ENCODE measurements around the gene CDK14.

Gene CDK14

GRCh38 chr7:91228327-91228726 lies 632.2 kb downstream of the CDK14 start:
- H3K9me3 Mint-ChIP-seq = no peaks in the 10 kb centered on the region
- H3K27me3 Mint-ChIP-seq = peaks cover 13% of the 10 kb centered on the region
- intact Hi-C loops (cut with micrococcal nuclease) = no loop called here
- H3K27ac Mint-ChIP-seq = no peak overlapping the region
- H3K4me1 Mint-ChIP-seq (ENCODE audit: low read depth) = no peaks in the 10 kb centered on the region
- no peak overlapping the region for H3K4me3 Mint-ChIP-seq
- no peaks in the 10 kb centered on the region for H3K36me3 Mint-ChIP-seq (ENCODE audit: low read depth)

GRCh38 chr7:91228927-91229558 lies 632.9 kb downstream of the CDK14 start:
- no peaks in the 10 kb centered on the region for H3K36me3 Mint-ChIP-seq (ENCODE audit: low read depth)
- peaks cover 13% of the 10 kb centered on the region for H3K27me3 Mint-ChIP-seq
- no peaks in the 10 kb centered on the region for H3K4me1 Mint-ChIP-seq (ENCODE audit: low read depth)
- H3K9me3 Mint-ChIP-seq = no peaks in the 10 kb centered on the region
- intact Hi-C loops (cut with micrococcal nuclease) = no loop called here
- no peak overlapping the region for H3K4me3 Mint-ChIP-seq
- H3K27ac Mint-ChIP-seq = no peak overlapping the region

- Mint-ChIP-seq H3K9me3 (no peaks in the 10 kb centered on the region), H3K27ac (no peak overlapping the region), H3K4me1 (ENCODE audit: low read depth) (no peaks in the 10 kb centered on the region), H3K4me3 (no peak overlapping the region), H3K27me3 (peaks cover 13% of the 10 kb centered on the region), H3K36me3 (ENCODE audit: low read depth) (no peaks in the 10 kb centered on the region)
- intact Hi-C loops (cut with micrococcal nuclease) = no loop called here
Measured at GRCh38 chr7:91230100-91230499, 634.0 kb downstream of the CDK14 start.

GRCh38 chr7:91230503-91230902 lies 634.4 kb downstream of the CDK14 start:
- H3K27ac Mint-ChIP-seq = no peak overlapping the region
- H3K9me3 Mint-ChIP-seq = no peaks in the 10 kb centered on the region
- intact Hi-C loops (cut with micrococcal nuclease) = no loop called here
- no peaks in the 10 kb centered on the region for H3K36me3 Mint-ChIP-seq (ENCODE audit: low read depth)
- H3K4me3 Mint-ChIP-seq = no peak overlapping the region
- no peaks in the 10 kb centered on the region for H3K4me1 Mint-ChIP-seq (ENCODE audit: low read depth)
- peaks cover 13% of the 10 kb centered on the region for H3K27me3 Mint-ChIP-seq

- Mint-ChIP-seq H3K27me3 (peaks cover 14% of the 10 kb centered on the region), H3K36me3 (ENCODE audit: low read depth) (no peaks in the 10 kb centered on the region), H3K4me1 (ENCODE audit: low read depth) (no peaks in the 10 kb centered on the region), H3K27ac (no peak overlapping the region), H3K9me3 (no peaks in the 10 kb centered on the region), H3K4me3 (no peak overlapping the region)
- intact Hi-C loops (cut with micrococcal nuclease) = no loop called here
Measured at GRCh38 chr7:91233212-91233611, 637.1 kb downstream of the CDK14 start.

- no peak overlapping the region for H3K27ac Mint-ChIP-seq
- H3K4me3 Mint-ChIP-seq = no peak overlapping the region
- H3K4me1 Mint-ChIP-seq (ENCODE audit: low read depth) = peaks cover 15% of the 10 kb centered on the region
- H3K36me3 Mint-ChIP-seq (ENCODE audit: low read depth) = no peaks in the 10 kb centered on the region
- intact Hi-C loops (cut with micrococcal nuclease) = no loop called here
- no peaks in the 10 kb centered on the region for H3K9me3 Mint-ChIP-seq
- peaks cover 12% of the 10 kb centered on the region for H3K27me3 Mint-ChIP-seq
Measured at GRCh38 chr7:91235211-91235832, 639.2 kb downstream of the CDK14 start.

- Mint-ChIP-seq H3K4me1 (ENCODE audit: low read depth) (peaks cover 15% of the 10 kb centered on the region), H3K4me3 (no peak overlapping the region), H3K36me3 (ENCODE audit: low read depth) (no peaks in the 10 kb centered on the region), H3K27me3 (peaks cover 4% of the 10 kb centered on the region), H3K27ac (no peak overlapping the region), H3K9me3 (no peaks in the 10 kb centered on the region)
- intact Hi-C loops (cut with micrococcal nuclease) = no loop called here
Measured at GRCh38 chr7:91239171-91239604, 643.1 kb downstream of the CDK14 start.

GRCh38 chr7:91239772-91240171 lies 643.7 kb downstream of the CDK14 start:
- intact Hi-C loops (cut with micrococcal nuclease) = no loop called here
- no peaks in the 10 kb centered on the region for H3K36me3 Mint-ChIP-seq (ENCODE audit: low read depth)
- peaks cover 15% of the 10 kb centered on the region for H3K4me1 Mint-ChIP-seq (ENCODE audit: low read depth)
- no peak overlapping the region for H3K27ac Mint-ChIP-seq
- H3K4me3 Mint-ChIP-seq = no peak overlapping the region
- H3K9me3 Mint-ChIP-seq = no peaks in the 10 kb centered on the region
- peaks cover 4% of the 10 kb centered on the region for H3K27me3 Mint-ChIP-seq

GRCh38 chr7:91240376-91240941 lies 644.3 kb downstream of the CDK14 start:
- Mint-ChIP-seq H3K36me3 (ENCODE audit: low read depth) (no peaks in the 10 kb centered on the region), H3K4me3 (no peak overlapping the region), H3K27me3 (peaks cover 4% of the 10 kb centered on the region), H3K4me1 (ENCODE audit: low read depth) (peaks cover 15% of the 10 kb centered on the region), H3K9me3 (no peaks in the 10 kb centered on the region), H3K27ac (no peak overlapping the region)
- intact Hi-C loops (cut with micrococcal nuclease) = no loop called here

- no peaks in the 10 kb centered on the region for H3K36me3 Mint-ChIP-seq (ENCODE audit: low read depth)
- no peaks in the 10 kb centered on the region for H3K27me3 Mint-ChIP-seq
- peaks cover 15% of the 10 kb centered on the region for H3K4me1 Mint-ChIP-seq (ENCODE audit: low read depth)
- no peak overlapping the region for H3K4me3 Mint-ChIP-seq
- no peaks in the 10 kb centered on the region for H3K9me3 Mint-ChIP-seq
- H3K27ac Mint-ChIP-seq = no peak overlapping the region
- intact Hi-C loops (cut with micrococcal nuclease) = no loop called here
Measured at GRCh38 chr7:91242097-91242844, 646.1 kb downstream of the CDK14 start.

GRCh38 chr7:91243591-91244301 lies 647.6 kb downstream of the CDK14 start:
- Mint-ChIP-seq H3K36me3 (ENCODE audit: low read depth) (no peaks in the 10 kb centered on the region), H3K9me3 (no peaks in the 10 kb centered on the region), H3K27me3 (peaks cover under 1% of the 10 kb centered on the region), H3K4me1 (ENCODE audit: low read depth) (peaks cover 14% of the 10 kb centered on the region), H3K27ac (no peak overlapping the region), H3K4me3 (no peak overlapping the region)
- intact Hi-C loops (cut with micrococcal nuclease) = no loop called here

GRCh38 chr7:91247500-91247899 lies 651.4 kb downstream of the CDK14 start:
- H3K27me3 Mint-ChIP-seq = peaks cover 3% of the 10 kb centered on the region
- no peak overlapping the region for H3K27ac Mint-ChIP-seq
- intact Hi-C loops (cut with micrococcal nuclease) = no loop called here
- H3K4me1 Mint-ChIP-seq (ENCODE audit: low read depth) = no peaks in the 10 kb centered on the region
- H3K36me3 Mint-ChIP-seq (ENCODE audit: low read depth) = no peaks in the 10 kb centered on the region
- H3K9me3 Mint-ChIP-seq = no peaks in the 10 kb centered on the region
- no peak overlapping the region for H3K4me3 Mint-ChIP-seq

- Mint-ChIP-seq H3K4me1 (ENCODE audit: low read depth) (no peaks in the 10 kb centered on the region), H3K27me3 (peaks cover 3% of the 10 kb centered on the region), H3K36me3 (ENCODE audit: low read depth) (no peaks in the 10 kb centered on the region), H3K9me3 (no peaks in the 10 kb centered on the region), H3K4me3 (no peak overlapping the region), H3K27ac (no peak overlapping the region)
- intact Hi-C loops (cut with micrococcal nuclease) = no loop called here
Measured at GRCh38 chr7:91248996-91249395, 652.9 kb downstream of the CDK14 start.

All from dendritic cell treated with granulocyte-macrophage colony-stimulating factor and Interleukin-4, amounts not matched to agents 40 ng/mL and 50 ng/mL, for 4 days (primary cell).